BE2C (cell line): ENCODE results near the gene SMARCAD1.

Experiments used
- DNase-seq: peaks from one replicate; pipeline ENCODE4 v3.0.0-alpha.2; 2020
- H3K27me3 ChIP-seq: fragments of 250-450 bp; sonication (Bioruptor Pico); 2 replicates; pipeline ENCODE4 v1.5.1; 2020; ENCODE audit warnings: mild to moderate bottlenecking
- H3K36me3 ChIP-seq: fragments of 250-450 bp; sonication (Bioruptor Pico); 2 replicates; pipeline ENCODE4 v1.5.1; 2020; ENCODE audit warnings: mild to moderate bottlenecking
- H3K4me1 ChIP-seq: fragments of 250-450 bp; sonication (Bioruptor Pico); 2 replicates; pipeline ENCODE4 v1.5.1; 2020
- H3K4me3 ChIP-seq: 2 replicates; pipeline ENCODE4 v1.5.1; 2011; ENCODE audit warnings: low read depth, low read length
- H3K9me3 ChIP-seq: fragments of 250-450 bp; sonication (Bioruptor Pico); 2 replicates; pipeline ENCODE4 v1.5.1; 2020
- CTCF ChIP-seq: IDR thresholded peaks from 2 replicates; pipeline ENCODE4 v1.5.1; 2012; ENCODE audit warnings: mild to moderate bottlenecking, low read depth, low read length

SMARCAD1 gene

DNA sequence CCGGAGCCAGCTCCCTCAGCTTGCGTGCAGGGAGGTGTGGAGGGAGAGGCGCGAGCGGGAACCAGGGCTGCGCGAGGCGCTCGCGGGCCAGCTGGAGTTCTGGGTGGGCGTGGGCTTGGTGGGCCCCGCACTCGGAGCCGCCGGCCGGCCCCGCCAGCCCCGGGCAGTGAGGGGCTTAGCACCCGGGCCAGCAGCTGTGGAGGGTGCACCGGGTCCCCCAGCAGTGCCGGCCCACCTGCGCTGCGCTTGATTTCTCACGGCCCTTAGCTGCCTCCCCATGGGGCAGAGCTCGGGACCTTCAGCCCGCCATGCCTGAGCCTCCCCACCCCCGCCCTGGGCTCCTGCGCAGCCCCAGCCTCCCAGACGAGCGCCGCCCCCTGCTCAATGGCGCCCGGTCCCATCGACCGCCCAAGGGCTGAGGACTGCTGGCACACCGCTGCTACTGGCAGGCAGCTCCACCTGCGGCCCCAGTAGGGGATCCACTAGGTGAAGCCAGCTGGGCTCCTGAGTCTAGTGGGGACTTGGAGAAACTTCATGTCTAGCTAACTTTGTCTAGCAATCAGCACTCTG, 37.8 kb upstream of the SMARCAD1 start:
- Histone ChIP-seq H3K4me1 (no peaks in the 10 kb centered on the region), H3K36me3 (no peaks in the 10 kb centered on the region), H3K27me3 (no peaks in the 10 kb centered on the region), H3K4me3 (no peak overlapping the region), H3K9me3 (no peaks in the 10 kb centered on the region; the same call in 1 of the 2 replicates)
- no peak for DNase-seq
- TF ChIP-seq CTCF = no peak

GRCh38 chr4:94171616-94172015, 36.0 kb upstream of the SMARCAD1 start:
- no peaks in the 10 kb centered on the region for H3K36me3 ChIP-seq
- H3K9me3 ChIP-seq = no peaks in the 10 kb centered on the region; the same call in 1 of the 2 replicates
- no peak overlapping the region for H3K4me3 ChIP-seq
- peak; percentile 49 for TF ChIP-seq CTCF
- H3K4me1 ChIP-seq = no peaks in the 10 kb centered on the region
- H3K27me3 ChIP-seq = no peaks in the 10 kb centered on the region
- DNase-seq = no peak

DNA sequence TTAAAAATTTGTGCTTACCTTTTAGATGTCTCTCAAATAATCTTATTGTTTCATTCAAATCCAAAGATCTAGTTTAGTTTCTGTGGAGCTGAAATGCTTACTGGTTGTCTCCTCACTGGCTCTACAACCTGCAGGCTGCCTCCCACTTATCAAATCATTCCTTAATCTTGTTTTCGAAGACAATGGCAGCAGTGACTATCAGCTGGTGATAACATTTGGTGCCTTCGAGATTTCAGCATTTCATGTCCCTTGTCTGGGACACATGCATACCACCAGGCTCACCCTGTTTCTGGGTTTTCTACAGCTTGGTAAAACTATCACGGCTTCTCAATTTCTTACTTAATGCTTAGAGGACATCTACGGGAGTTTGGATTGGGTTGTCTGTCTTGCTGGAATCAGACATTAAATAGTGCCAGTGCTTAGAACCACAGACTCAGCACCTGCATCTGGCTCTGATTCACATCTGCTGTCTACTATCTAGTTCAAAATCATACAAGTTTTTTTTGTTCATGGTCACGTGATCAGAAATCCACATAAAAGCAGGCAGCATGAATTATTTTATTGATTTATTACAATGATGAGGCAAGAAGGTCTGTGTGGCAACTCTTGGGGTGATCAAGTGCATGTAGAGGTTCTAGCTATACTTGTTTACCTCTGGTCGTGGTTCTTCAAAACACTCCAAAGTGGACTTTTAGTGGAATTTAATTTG, 32.0 kb upstream of the SMARCAD1 start:
- H3K27me3 ChIP-seq = no peaks in the 10 kb centered on the region
- H3K4me1 ChIP-seq = no peaks in the 10 kb centered on the region
- H3K4me3 ChIP-seq = no peak overlapping the region
- H3K9me3 ChIP-seq = no peaks in the 10 kb centered on the region; the same call in 1 of the 2 replicates
- DNase-seq = no peak
- H3K36me3 ChIP-seq = no peaks in the 10 kb centered on the region
- TF ChIP-seq CTCF = no peak

DNA sequence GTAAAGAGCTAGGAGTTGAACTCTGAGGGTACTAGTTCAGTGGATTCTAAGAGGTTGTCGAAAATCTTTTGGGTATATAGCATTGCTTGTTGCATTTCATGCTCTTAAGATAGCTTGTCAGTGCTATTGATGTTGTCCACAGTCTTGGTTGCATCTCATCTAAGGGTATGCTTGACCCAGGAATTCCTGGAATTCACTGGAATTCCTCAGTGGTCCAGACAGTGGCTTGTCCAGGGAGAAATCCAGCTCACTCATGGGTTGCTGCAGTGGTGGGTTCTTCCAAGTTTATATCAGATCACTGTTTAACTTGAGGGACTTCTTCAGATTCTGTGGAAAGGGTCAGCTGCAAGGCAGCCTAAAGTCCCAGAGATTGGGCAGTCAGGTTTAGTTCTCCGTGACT, 29.8 kb upstream of the SMARCAD1 start:
- H3K4me1 ChIP-seq = no peaks in the 10 kb centered on the region
- H3K9me3 ChIP-seq = no peaks in the 10 kb centered on the region
- no peaks in the 10 kb centered on the region for H3K36me3 ChIP-seq
- TF ChIP-seq CTCF = no peak
- no peak for DNase-seq
- H3K4me3 ChIP-seq = no peak overlapping the region
- H3K27me3 ChIP-seq = no peaks in the 10 kb centered on the region

GRCh38 chr4:94181815-94182214, 25.9 kb upstream of the SMARCAD1 start:
- no peak for DNase-seq
- Histone ChIP-seq H3K4me3 (no peak overlapping the region), H3K36me3 (no peaks in the 10 kb centered on the region), H3K27me3 (no peaks in the 10 kb centered on the region), H3K4me1 (no peaks in the 10 kb centered on the region), H3K9me3 (no peaks in the 10 kb centered on the region)
- no peak for TF ChIP-seq CTCF

DNA sequence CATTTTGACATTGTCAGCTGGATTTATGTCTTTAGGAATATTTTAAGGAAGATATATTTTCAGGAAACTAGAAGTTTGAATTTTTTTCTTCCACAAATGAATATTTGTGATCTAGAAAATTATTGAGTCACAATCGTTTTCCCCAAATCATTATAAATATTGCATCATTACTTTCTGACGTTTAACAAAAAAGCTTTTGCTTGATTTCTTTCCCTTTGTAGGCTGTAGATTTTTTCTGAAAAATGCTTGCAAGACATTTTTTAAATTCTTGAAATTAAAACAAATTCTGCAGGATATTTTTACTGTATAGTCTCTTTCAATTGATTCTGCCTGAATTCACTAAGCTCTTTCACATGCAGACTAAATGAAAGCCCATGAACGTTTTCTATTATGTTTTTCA, 4.9 kb upstream of the SMARCAD1 start:
- H3K27me3 ChIP-seq = no peaks in the 10 kb centered on the region
- no peak overlapping the region for H3K4me3 ChIP-seq
- H3K4me1 ChIP-seq = no peaks in the 10 kb centered on the region
- H3K9me3 ChIP-seq = no peaks in the 10 kb centered on the region
- TF ChIP-seq CTCF = no peak
- no peaks in the 10 kb centered on the region for H3K36me3 ChIP-seq
- DNase-seq = no peak
